Hepatocyte (in vitro differentiated cells): ENCODE results near the gene LHPP. TPM values are rescaled to one million over a fixed set of nuclear protein-coding genes. Genes with fewer than 3 reads are reported as not detected.

Experiments
- DNase-seq: peaks from one replicate; pipeline ENCODE4 v3.0.0-alpha.2; 2016; ENCODE audit warnings: low spot score
- H2AFZ ChIP-seq: fragments of 200-600 bp; sonication (generic); 2 replicates; pipeline ENCODE4 v1.6.0; 2016; ENCODE audit warnings: antibody characterized with exemption, mild to moderate bottlenecking
- H3K27ac ChIP-seq: fragments of 200-600 bp; sonication (generic); 2 replicates; pipeline ENCODE4 v1.5.1; 2016; ENCODE audit warnings: mild to moderate bottlenecking
- H3K27me3 ChIP-seq: fragments of 200-600 bp; sonication (generic); 2 replicates; pipeline ENCODE4 v1.6.1; 2016
- H3K36me3 ChIP-seq: fragments of 200-600 bp; sonication (generic); replicated peaks from 2 replicates; pipeline ENCODE4 v1.5.1; 2016; ENCODE audit warnings: low read depth; ENCODE audit not compliant: insufficient read depth
- H3K4me1 ChIP-seq: fragments of 200-600 bp; sonication (generic); 2 replicates; pipeline ENCODE4 v1.5.1; 2016; ENCODE audit warnings: mild to moderate bottlenecking, moderate library complexity; ENCODE audit not compliant: insufficient read depth
- H3K4me2 ChIP-seq: fragments of 200-600 bp; sonication (generic); 2 replicates; pipeline ENCODE4 v1.6.0; 2016
- H3K4me3 ChIP-seq: fragments of 200-600 bp; sonication (generic); 2 replicates; pipeline ENCODE4 v1.5.1; 2016; ENCODE audit warnings: mild to moderate bottlenecking
- H3K79me2 ChIP-seq: fragments of 200-600 bp; sonication (generic); 2 replicates; pipeline ENCODE4 v1.6.0; 2017; ENCODE audit warnings: mild to moderate bottlenecking
- H3K9me2 ChIP-seq: fragments of 200-600 bp; sonication (generic); replicated peaks from 2 replicates; pipeline ENCODE4 v1.6.0; 2017; ENCODE audit warnings: mild to moderate bottlenecking; ENCODE audit not compliant: insufficient read depth
- H3K9me3 ChIP-seq: fragments of 200-600 bp; sonication (generic); 2 replicates; pipeline ENCODE4 v1.5.1; 2016; ENCODE audit warnings: low read depth, mild to moderate bottlenecking
- H4K20me1 ChIP-seq: fragments of 200-600 bp; sonication (generic); 2 replicates; pipeline ENCODE4 v1.6.0; 2016; ENCODE audit warnings: mild to moderate bottlenecking; ENCODE audit not compliant: insufficient read depth, poor library complexity, severe bottlenecking
- CTCF ChIP-seq: fragments of 200-600 bp; sonication (generic); IDR thresholded peaks from 2 replicates; pipeline ENCODE4 v1.5.1; 2016; ENCODE audit warnings: antibody characterized with exemption, mild to moderate bottlenecking; ENCODE audit not compliant: poor library complexity
- EZH2 ChIP-seq: fragments of 200-600 bp; sonication (generic); IDR thresholded peaks from 2 replicates; pipeline ENCODE4 v1.6.1; 2016; ENCODE audit warnings: antibody characterized with exemption, mild to moderate bottlenecking, borderline replicate concordance
- EZH2phosphoT487 ChIP-seq: fragments of 200-600 bp; sonication (generic); IDR thresholded peaks from one replicate; pipeline ENCODE4 v1.6.1; 2018; ENCODE audit warnings: antibody characterized with exemption, mild to moderate bottlenecking, low read depth, moderate library complexity; ENCODE audit not compliant: unreplicated experiment, severe bottlenecking
- WGBS: methylation state at CpG from one replicate; pipeline ENCODE4 v1.1.6; 2016; ENCODE audit warnings: low lambda C conversion rate; ENCODE audit errors: missing lambda C conversion rate; 5-methylcytosine and 5-hydroxymethylcytosine counted together
- polyA plus RNA-seq: library from polyadenylated mRNA; unstranded; fragments of >200 nt; fragmentation: Nextera tagmentation; extraction: Ambion mirVana; gene quantifications from 2 replicates; pipeline ENCODE4 v1.2.1, GENCODE V29; 2016
- total RNA-seq: library from RNA; depleted of rRNA; stranded (reverse); fragments of >200 nt; gene quantifications from 2 replicates; pipeline ENCODE4 v1.2.3, GENCODE V29; 2014

LHPP gene
- total and polyA plus RNA-seq, 2 experiments from 2014 or later: 29.4 to 30.3 TPM

- no peaks in the 10 kb centered on the region for H3K4me1 ChIP-seq
- DNase-seq: no peak
- H3K9me3 ChIP-seq: no peaks in the 10 kb centered on the region
- H3K27ac ChIP-seq: no peak overlapping the region
- no peaks in the 10 kb centered on the region for H4K20me1 ChIP-seq
- H2AFZ ChIP-seq: no peak overlapping the region
- TF ChIP-seq EZH2 (no peak), CTCF (no peak)
- H3K4me2 ChIP-seq: no peak overlapping the region
- H3K4me3 ChIP-seq: no peak overlapping the region
- H3K79me2 ChIP-seq: no peaks in the 10 kb centered on the region
- 88% methylated on average over 11 of the region's 11 CpGs for WGBS
- H3K27me3 ChIP-seq: no peaks in the 10 kb centered on the region
- no peaks in the 10 kb centered on the region for H3K9me2 ChIP-seq
- H3K36me3 ChIP-seq: no peaks in the 10 kb centered on the region
These were observed 150.1 kb downstream of the LHPP start for GRCh38 chr10:124611738-124612137.

GRCh38 chr10:124612611-124613498 is 151.2 kb downstream of the LHPP start:
- 60% methylated on average over 7 of the region's 18 CpGs for WGBS
- no peak overlapping the region for H3K27ac ChIP-seq
- no peak overlapping the region for H3K4me3 ChIP-seq
- DNase-seq: no peak
- TF ChIP-seq EZH2phosphoT487 (no peak), CTCF (no peak), EZH2 (no peak)
- H4K20me1 ChIP-seq: no peaks in the 10 kb centered on the region
- no peaks in the 10 kb centered on the region for H3K9me3 ChIP-seq
- H3K4me1 ChIP-seq: no peaks in the 10 kb centered on the region
- H2AFZ ChIP-seq: no peak overlapping the region
- H3K27me3 ChIP-seq: no peaks in the 10 kb centered on the region
- no peaks in the 10 kb centered on the region for H3K79me2 ChIP-seq
- no peaks in the 10 kb centered on the region for H3K9me2 ChIP-seq
- H3K36me3 ChIP-seq: no peaks in the 10 kb centered on the region
- no peak overlapping the region for H3K4me2 ChIP-seq

- no peak for TF ChIP-seq CTCF
- TF ChIP-seq EZH2: no peak
- no peak for TF ChIP-seq EZH2phosphoT487
- Histone ChIP-seq H4K20me1 (no peaks in the 10 kb centered on the region), H3K36me3 (no peaks in the 10 kb centered on the region), H3K4me3 (no peak overlapping the region), H2AFZ (no peak overlapping the region), H3K9me3 (no peaks in the 10 kb centered on the region), H3K79me2 (no peaks in the 10 kb centered on the region), H3K27me3 (no peaks in the 10 kb centered on the region), H3K4me1 (no peaks in the 10 kb centered on the region), H3K9me2 (no peaks in the 10 kb centered on the region), H3K4me2 (no peak overlapping the region), H3K27ac (no peak overlapping the region)
- 88% methylated on average over 11 of the region's 11 CpGs for WGBS
- DNase-seq: no peak
These were observed 152.5 kb downstream of the LHPP start for GRCh38 chr10:124614003-124614659.
